Mesenchymal stem cell (in vitro differentiated cells and primary cell): ENCODE measurements around the gene SULT1C4.

Source experiments
- DNase-seq: peaks from one replicate; pipeline ENCODE4 v3.0.0-alpha.2; 2013
- H2AFZ ChIP-seq: one replicate; pipeline ENCODE4 v1.6.1; 2013; ENCODE audit warnings: low read depth, mild to moderate bottlenecking, control low read depth, inconsistent platforms, low read length, moderate library complexity
- H2AK5ac ChIP-seq: 2 replicates; pipeline ENCODE4 v1.6.1; 2013; ENCODE audit warnings: low read length, moderate library complexity, mild to moderate bottlenecking, inconsistent platforms; ENCODE audit not compliant: severe bottlenecking
- H2BK120ac ChIP-seq: one replicate; pipeline ENCODE4 v1.6.1; 2013; ENCODE audit warnings: low read depth, mild to moderate bottlenecking, inconsistent platforms, low read length, moderate library complexity
- H2BK12ac ChIP-seq, 2 experiments: one replicate each; pipeline ENCODE4 v1.6.1; 2013; ENCODE audit warnings: inconsistent platforms in 2 of 2, low read length in 2 of 2, mild to moderate bottlenecking in 2 of 2, moderate library complexity in 2 of 2, control low read depth in 1 of 2
- H2BK15ac ChIP-seq: one replicate; pipeline ENCODE4 v1.6.1; 2013; ENCODE audit warnings: mild to moderate bottlenecking, low read depth, inconsistent platforms; ENCODE audit not compliant: poor library complexity, severe bottlenecking
- H2BK5ac ChIP-seq: 2 replicates; pipeline ENCODE4 v1.6.1; 2013; ENCODE audit warnings: low read depth, mild to moderate bottlenecking, low read length, control low read depth, inconsistent platforms; ENCODE audit not compliant: poor library complexity, severe bottlenecking
- H3K14ac ChIP-seq, 2 experiments: one replicate each; pipeline ENCODE4 v1.6.1; 2013; ENCODE audit warnings: inconsistent platforms in 2 of 2, low read length in 2 of 2, control low read depth in 1 of 2, mild to moderate bottlenecking in 1 of 2, moderate library complexity in 1 of 2
- H3K18ac ChIP-seq, 2 experiments: one replicate each; pipeline ENCODE4 v1.6.1; 2013; ENCODE audit warnings: inconsistent platforms in 2 of 2, low read length in 2 of 2, control low read depth in 1 of 2, low read depth in 1 of 2, mild to moderate bottlenecking in 1 of 2
- H3K23ac ChIP-seq, 2 experiments: one replicate each; pipeline ENCODE4 v1.6.1; 2013; ENCODE audit warnings: inconsistent platforms in 2 of 2, low read length in 2 of 2, mild to moderate bottlenecking in 2 of 2, moderate library complexity in 2 of 2, control low read depth in 1 of 2
- H3K27ac ChIP-seq: 2 replicates; pipeline ENCODE4 v1.5.1; 2013; ENCODE audit warnings: mild to moderate bottlenecking, moderate library complexity, low read length, control low read depth, inconsistent platforms; ENCODE audit not compliant: poor library complexity, severe bottlenecking
- H3K27me3 ChIP-seq, 2 experiments: 2 replicates each; pipeline versions ENCODE4 v1.6.1 to v1.7.0; 2013; ENCODE audit warnings: low read length in 2 of 2, mild to moderate bottlenecking in 2 of 2, moderate library complexity in 2 of 2, control low read depth in 1 of 2, inconsistent platforms in 1 of 2; ENCODE audit not compliant: control insufficient read depth in 1 of 2, insufficient read depth in 1 of 2
- H3K36me3 ChIP-seq, 2 experiments: 2 replicates each; pipeline versions ENCODE4 v1.6.1 to v1.7.0; 2013; ENCODE audit warnings: low read length in 2 of 2, control low read depth in 1 of 2, inconsistent platforms in 1 of 2, low read depth in 1 of 2, mild to moderate bottlenecking in 1 of 2; ENCODE audit not compliant: insufficient read depth in 2 of 2, control insufficient read depth in 1 of 2
- H3K4ac ChIP-seq, 2 experiments: one replicate each; pipeline ENCODE4 v1.6.1; 2013; ENCODE audit warnings: inconsistent platforms in 2 of 2, low read length in 2 of 2, mild to moderate bottlenecking in 2 of 2, moderate library complexity in 2 of 2, control low read depth in 1 of 2, low read depth in 1 of 2
- H3K4me1 ChIP-seq: 2 replicates; pipeline ENCODE4 v1.6.1; 2013; ENCODE audit warnings: low read depth, low read length, control low read depth; ENCODE audit not compliant: control insufficient read depth, insufficient read depth
- H3K4me2 ChIP-seq: 2 replicates; pipeline ENCODE4 v1.6.1; 2013; ENCODE audit warnings: low read length, mild to moderate bottlenecking, inconsistent platforms; ENCODE audit not compliant: poor library complexity, severe bottlenecking
- H3K4me3 ChIP-seq, 2 experiments: 2 replicates each; pipeline versions ENCODE4 v1.5.1 to v1.7.0; 2013; ENCODE audit warnings: low read length in 2 of 2, mild to moderate bottlenecking in 2 of 2, control low read depth in 1 of 2, low read depth in 1 of 2; ENCODE audit not compliant: insufficient read depth in 1 of 2
- H3K79me1 ChIP-seq: replicated peaks from 2 replicates; pipeline ENCODE4 v1.6.1; 2013; ENCODE audit warnings: mild to moderate bottlenecking, control low read depth, low read length, inconsistent platforms; ENCODE audit not compliant: poor library complexity, severe bottlenecking
- H3K9ac ChIP-seq: 2 replicates; pipeline ENCODE4 v1.7.0; 2013; ENCODE audit warnings: mild to moderate bottlenecking, low read length, moderate library complexity
- H3K9me3 ChIP-seq: 2 replicates; pipeline ENCODE4 v1.7.0; 2013; ENCODE audit warnings: mild to moderate bottlenecking, low read length; ENCODE audit not compliant: control insufficient read depth
- H4K8ac ChIP-seq: one replicate; pipeline ENCODE4 v1.6.1; 2013; ENCODE audit warnings: inconsistent platforms, mild to moderate bottlenecking, low read length, moderate library complexity
- H4K91ac ChIP-seq: one replicate; pipeline ENCODE4 v1.6.1; 2013; ENCODE audit warnings: mild to moderate bottlenecking, low read length, inconsistent platforms
- WGBS: methylation state at CpG from one replicate; pipeline ENCODE4 v1.1.7; 2013; ENCODE audit warnings: mixed read lengths; 5-methylcytosine and 5-hydroxymethylcytosine counted together

The SULT1C4 gene

DNA sequence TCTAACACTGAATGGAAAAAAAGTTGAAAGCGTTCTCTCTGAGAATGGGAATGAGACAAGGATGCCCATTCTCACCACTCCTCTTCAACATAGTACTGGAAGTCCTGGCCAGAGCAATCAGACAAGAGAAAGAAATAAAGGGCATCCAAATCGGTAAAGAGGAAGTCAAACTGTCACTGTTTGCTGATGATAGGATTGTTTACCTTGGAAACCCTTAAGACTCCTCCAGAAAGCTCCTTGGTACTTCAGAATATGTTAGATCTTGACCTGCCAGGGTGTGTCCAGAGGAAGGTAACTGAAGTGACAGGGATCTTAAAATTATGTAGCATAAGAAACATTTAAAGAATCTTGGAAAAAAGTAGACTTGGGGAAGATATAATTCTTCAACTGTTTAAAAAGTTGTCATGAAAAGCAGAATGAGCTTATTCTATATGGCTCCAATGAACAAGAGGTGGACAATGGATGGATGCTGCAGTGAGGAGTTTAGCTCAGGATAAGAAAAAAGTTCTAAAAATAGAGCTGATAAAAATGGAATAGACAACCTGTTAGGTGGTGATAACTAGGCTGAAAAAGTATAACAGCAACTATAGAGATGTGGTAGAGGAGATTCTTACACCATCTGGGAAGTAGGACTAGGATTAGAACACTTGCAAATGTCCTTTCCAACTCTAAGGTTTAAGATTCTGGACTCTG, 16.8 kb upstream of the SULT1C4 start:
- Histone ChIP-seq H2BK12ac (no peak overlapping the region), H3K9me3 (peaks cover 15% of the 10 kb centered on the region), H3K79me1 (peaks cover 1% of the 10 kb centered on the region)

GRCh38 chr2:108363024-108363907, 14.5 kb upstream of the SULT1C4 start:
- H2BK120ac ChIP-seq = no peak overlapping the region
- peaks cover 1% of the 10 kb centered on the region for H3K79me1 ChIP-seq
- H3K36me3 ChIP-seq = no peaks in the 10 kb centered on the region
- no peak overlapping the region for H2BK15ac ChIP-seq
- H4K91ac ChIP-seq = no peak overlapping the region
- H3K4me2 ChIP-seq = no peak overlapping the region
- H3K4ac ChIP-seq = peak overlapping the region in 1 of 2 experiments; percentile 37
- no peak overlapping the region for H3K4me3 ChIP-seq
- H3K27me3 ChIP-seq = no peaks in the 10 kb centered on the region
- peaks cover 22% of the 10 kb centered on the region for H3K9me3 ChIP-seq
- H3K23ac ChIP-seq = no peak overlapping the region
- DNase-seq = peak; percentile 18
- WGBS = 97% methylated on average over 6 of the region's 6 CpGs
- H3K9ac ChIP-seq = peak overlapping the region; percentile 51
- H2AK5ac ChIP-seq = peak overlapping the region; percentile 4
- H3K18ac ChIP-seq = peak overlapping the region in 1 of 2 experiments; percentile 50
- H2AFZ ChIP-seq = no peak overlapping the region
- peaks cover 4% of the 10 kb centered on the region for H3K4me1 ChIP-seq
- no peak overlapping the region for H2BK5ac ChIP-seq
- H4K8ac ChIP-seq = no peak overlapping the region
- peak overlapping the region; percentile 43 for H3K27ac ChIP-seq
- H2BK12ac ChIP-seq = peak overlapping the region; percentile 2 to 51
- H3K14ac ChIP-seq = no peak overlapping the region

More for the DNA sequence above, 16.8 kb upstream of the SULT1C4 start:
- no peak overlapping the region for H3K14ac ChIP-seq
- no peaks in the 10 kb centered on the region for H3K36me3 ChIP-seq
- no peak overlapping the region for H2BK5ac ChIP-seq
- no peak overlapping the region for H3K18ac ChIP-seq
- WGBS = 78% methylated on average over 2 of the region's 2 CpGs
- H2AK5ac ChIP-seq = no peak overlapping the region
- H2AFZ ChIP-seq = no peak overlapping the region
- H4K8ac ChIP-seq = no peak overlapping the region
- no peak overlapping the region for H4K91ac ChIP-seq
- H3K23ac ChIP-seq = no peak overlapping the region
- H3K9ac ChIP-seq = no peak overlapping the region
- no peaks in the 10 kb centered on the region for H3K27me3 ChIP-seq
- no peak overlapping the region for H2BK15ac ChIP-seq
- H3K4me1 ChIP-seq = peaks cover 4% of the 10 kb centered on the region
- H3K4me2 ChIP-seq = no peak overlapping the region
- no peak overlapping the region for H3K4ac ChIP-seq
- H2BK120ac ChIP-seq = no peak overlapping the region
- H3K27ac ChIP-seq = no peak overlapping the region
- DNase-seq = no peak
- no peak overlapping the region for H3K4me3 ChIP-seq

DNA sequence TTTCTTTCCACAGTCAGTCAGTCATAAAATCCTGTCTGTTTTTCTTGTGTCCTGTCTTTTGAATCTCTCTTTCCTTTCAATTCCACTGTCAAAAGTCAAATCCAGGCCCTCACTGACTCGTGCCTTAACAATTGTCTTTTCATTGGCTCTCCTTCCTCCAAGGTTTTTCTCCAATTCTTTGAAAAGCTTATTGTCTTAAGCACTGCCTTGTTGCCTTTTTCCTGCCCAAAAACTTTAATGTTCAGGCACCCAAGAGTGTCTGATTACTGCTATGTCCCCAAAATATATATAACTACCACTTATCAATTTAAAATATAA, 13.9 kb upstream of the SULT1C4 start:
- Histone ChIP-seq H3K4me1 (peaks cover 4% of the 10 kb centered on the region), H3K23ac (no peak overlapping the region), H3K79me1 (peaks cover 1% of the 10 kb centered on the region), H3K18ac (no peak overlapping the region), H2BK5ac (no peak overlapping the region), H2AFZ (no peak overlapping the region), H2BK120ac (no peak overlapping the region), H4K8ac (no peak overlapping the region), H2BK12ac (peak overlapping the region in 1 of 2 experiments; percentile 31), H3K4me2 (no peak overlapping the region), H3K4me3 (no peak overlapping the region), H3K27me3 (no peaks in the 10 kb centered on the region), H3K4ac (no peak overlapping the region), H3K14ac (no peak overlapping the region), H2BK15ac (no peak overlapping the region), H3K36me3 (no peaks in the 10 kb centered on the region), H3K9me3 (peaks cover 22% of the 10 kb centered on the region), H4K91ac (no peak overlapping the region), H3K9ac (peak overlapping the region; percentile 51), H3K27ac (peak overlapping the region; percentile 43), H2AK5ac (peak overlapping the region; percentile 32)
- 60% methylated on average over 1 of the region's 1 CpG for WGBS
- DNase-seq = no peak

DNA sequence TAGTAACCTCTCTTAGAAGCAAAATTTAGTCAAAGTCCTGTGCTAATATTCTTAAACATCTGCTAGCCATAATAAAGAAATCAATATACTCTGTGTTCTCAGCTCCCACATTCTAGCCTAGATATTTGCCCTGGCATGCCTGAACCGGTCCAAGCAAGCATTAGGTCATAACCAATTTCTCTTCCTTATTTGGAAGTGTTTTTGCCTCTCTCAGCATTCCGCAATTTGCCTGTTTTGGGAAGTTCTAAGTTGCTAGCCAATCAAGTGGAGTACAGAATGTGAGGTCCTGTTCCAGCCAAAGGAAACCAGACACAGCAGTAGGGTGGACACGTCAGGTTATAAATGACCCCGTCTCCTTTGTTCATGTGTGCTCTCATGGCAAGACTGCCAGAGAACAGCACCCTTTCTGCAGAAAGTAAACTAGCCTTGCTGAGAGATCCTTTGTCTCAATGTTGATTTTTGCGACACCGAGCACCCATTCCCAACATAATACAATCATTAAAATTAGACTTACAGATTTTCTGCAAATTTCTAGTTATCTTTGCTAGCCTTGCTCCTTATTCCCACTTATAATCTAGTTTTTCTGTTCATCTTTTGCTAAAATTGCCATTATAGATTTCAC, 13.0 kb upstream of the SULT1C4 start:
- Histone ChIP-seq H2BK5ac (no peak overlapping the region), H2AK5ac (no peak overlapping the region), H2BK120ac (no peak overlapping the region), H2BK12ac (no peak overlapping the region), H3K14ac (no peak overlapping the region), H2BK15ac (no peak overlapping the region), H3K4ac (peak overlapping the region in 1 of 2 experiments; percentile 42), H3K27ac (peak overlapping the region; percentile 61), H3K79me1 (peaks cover 1% of the 10 kb centered on the region), H3K23ac (no peak overlapping the region), H3K18ac (no peak overlapping the region), H3K36me3 (no peaks in the 10 kb centered on the region), H3K4me1 (peaks cover 4% of the 10 kb centered on the region), H3K27me3 (no peaks in the 10 kb centered on the region), H4K8ac (no peak overlapping the region), H2AFZ (no peak overlapping the region), H3K4me2 (no peak overlapping the region), H3K9ac (peak overlapping the region; percentile 51), H3K9me3 (peaks cover 22% of the 10 kb centered on the region), H4K91ac (no peak overlapping the region), H3K4me3 (no peak overlapping the region)
- WGBS = 75% methylated on average over 6 of the region's 6 CpGs
- DNase-seq = peak; percentile 26
